Measurements from ENCODE around the gene MMP28.

MMP28 gene

DNA sequence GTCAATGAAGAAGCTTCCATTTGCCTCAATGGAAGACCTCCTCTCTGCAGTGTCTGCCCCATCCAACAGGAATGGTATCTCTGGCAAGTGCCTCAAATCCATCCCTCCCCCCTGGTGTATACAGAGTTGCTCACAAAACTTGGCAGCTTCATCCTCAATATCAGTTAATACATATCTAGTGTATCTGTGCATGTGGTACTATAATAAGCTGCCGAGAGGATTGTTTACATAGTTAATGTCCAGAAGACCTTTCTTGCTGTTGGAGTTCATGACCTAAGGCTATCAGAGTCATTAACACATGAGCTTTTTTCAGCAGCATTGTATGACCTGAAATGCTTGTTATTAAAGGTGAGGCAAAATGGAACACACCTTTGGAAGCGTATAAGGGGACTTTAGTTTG is 78.0 kb downstream of the MMP28 start:
- FAIRE-seq, result no peak

DNA sequence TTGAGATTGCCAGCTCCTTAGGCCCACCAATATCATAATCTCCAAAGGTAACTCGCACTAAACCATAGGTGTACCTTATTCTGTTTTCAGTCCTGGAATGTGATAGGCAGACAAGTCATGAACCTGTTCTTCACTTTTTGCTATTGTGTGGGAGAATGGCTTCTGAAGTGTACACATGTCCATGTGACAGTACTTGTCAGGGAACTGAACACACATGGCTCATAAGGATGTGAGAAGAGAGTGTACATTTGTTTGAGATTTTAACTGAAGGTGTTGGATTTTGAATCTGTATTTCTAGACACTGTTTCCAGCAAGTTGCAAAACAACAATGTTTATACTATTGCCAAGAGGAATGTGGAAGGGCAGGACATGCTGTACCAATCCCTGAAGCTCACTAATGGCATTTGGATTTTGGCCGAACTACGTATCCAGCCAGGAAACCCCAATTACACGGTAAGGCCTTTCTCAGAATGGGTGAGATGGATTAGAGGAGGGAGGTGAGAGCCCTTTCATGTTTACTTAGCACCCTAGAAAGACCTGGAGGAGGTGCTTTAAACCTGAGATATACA is 78.5 kb downstream of the MMP28 start:
- no peak for FAIRE-seq

DNA sequence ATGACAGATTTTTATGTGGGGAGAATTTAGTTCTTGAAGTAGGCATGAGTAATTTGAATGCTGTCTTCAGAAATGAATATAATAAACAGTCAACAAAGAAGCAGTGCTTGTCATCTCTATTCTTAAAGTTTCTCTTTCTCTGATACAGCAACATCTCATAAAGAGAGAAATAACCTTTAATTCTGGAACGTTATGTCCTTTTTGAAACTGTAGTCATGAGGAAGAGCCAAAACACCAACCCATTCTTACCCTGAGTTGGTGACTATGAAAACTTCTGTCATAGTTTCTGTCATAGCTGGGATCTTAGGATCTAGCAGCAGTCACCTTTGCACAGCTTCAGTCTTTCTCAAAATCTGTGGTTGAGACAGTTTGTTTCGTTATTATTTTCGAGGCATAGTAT is 79.3 kb downstream of the MMP28 start:
- FAIRE-seq, result no peak
